ENCODE data around the gene CCDC197. TPM values are rescaled to one million over a fixed set of nuclear protein-coding genes. Genes with fewer than 3 reads are reported as not detected.

The CCDC197 gene
- total RNA-seq, 2 experiments from 2014 or later: not detected

DNA sequence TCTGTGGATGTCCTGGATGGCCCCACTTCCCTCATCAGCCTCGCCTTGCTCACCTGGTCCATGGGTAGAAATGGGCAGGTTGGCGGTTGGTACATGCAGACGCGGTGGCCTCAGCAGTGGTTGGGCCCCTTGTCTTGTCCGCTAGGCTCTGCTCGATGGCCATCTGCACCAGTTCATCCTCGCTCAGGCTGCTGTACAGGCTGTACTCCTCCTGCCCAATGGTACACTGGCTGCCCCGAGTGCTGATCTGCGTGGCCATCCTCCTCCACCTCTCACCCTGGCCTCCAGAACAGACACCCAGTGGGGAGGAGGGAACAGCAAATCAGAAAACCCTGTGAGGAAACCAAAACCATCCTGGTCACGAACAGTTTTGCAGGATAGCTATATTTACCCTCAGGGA lies 32.8 kb upstream of the CCDC197 start:
- Histone ChIP-seq H3K27ac (ENCODE audit: low read depth in 1 of 2, low read length in 2 of 2) (no peak overlapping the region), H3K9me3 (ENCODE audit: control insufficient read depth in 1 of 2, insufficient read depth in 1 of 2, low read length in 2 of 2) (no peaks in the 10 kb centered on the region), H3K27me3 (ENCODE audit: control insufficient read depth in 1 of 2, insufficient read depth in 2 of 2, low read length in 2 of 2) (no peaks in the 10 kb centered on the region), H3K4me1 (ENCODE audit: insufficient read depth, low read length) (peaks cover 80% of the 10 kb centered on the region), H3K36me3 (ENCODE audit: insufficient read depth, low read length) (no peaks in the 10 kb centered on the region), H3K4me3 (ENCODE audit: low read length) (no peak overlapping the region)
- Mint-ChIP-seq H3K36me3 (ENCODE audit: low read depth) (no peaks in the 10 kb centered on the region), H3K27ac (no peak overlapping the region), H3K27me3 (no peaks in the 10 kb centered on the region), H3K4me3 (no peak overlapping the region), H3K9me3 (no peaks in the 10 kb centered on the region), H3K4me1 (ENCODE audit: low read depth) (peaks cover 60% of the 10 kb centered on the region)
- ATAC-seq (ENCODE audit: poor library complexity) (no peak), DNase-seq (no peak)
- ChIA-PET POLR2A (interaction anchor here (2.0 to 2.2 kb wide), 3 partner anchors 9 to 25 kb away, joined by 6 to 9 read pairs (median 7); no protein-coding TSS in a partner anchor), CTCF (interaction anchor here (4.1 kb wide), 1 partner anchor 25 kb away, joined by 31 read pairs; no protein-coding TSS in a partner anchor)
- intact Hi-C loops (cut with DNase I, micrococcal nuclease): no loop called here
- TF ChIP-seq CTCF (IDR thresholded peaks at IDR 0.05): no peak

DNA sequence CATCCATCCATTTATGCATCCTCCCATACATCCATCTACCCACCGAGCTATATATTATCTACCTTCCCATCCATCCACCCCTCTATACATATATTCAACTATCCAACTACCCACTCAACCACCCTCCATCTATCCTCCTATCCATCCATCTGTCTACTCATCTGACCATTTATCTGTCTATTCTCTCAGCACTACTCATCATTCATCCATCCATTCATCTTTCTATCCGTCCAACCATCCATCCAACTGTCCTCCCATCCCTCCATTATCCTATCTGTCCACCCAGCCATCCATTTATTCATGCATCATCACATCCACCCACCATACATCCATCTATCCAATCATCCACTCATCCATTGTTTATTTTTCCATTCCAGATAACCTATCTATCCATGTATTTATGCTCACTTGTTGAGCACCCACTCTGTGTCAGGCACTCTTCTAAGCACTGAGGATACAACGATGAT lies 32.2 kb upstream of the CCDC197 start:
- peaks cover 79% of the 10 kb centered on the region for H3K4me1 ChIP-seq (ENCODE audit: insufficient read depth, low read length)
- CTCF ChIA-PET: interaction anchor here (4.1 kb wide), 1 partner anchor 25 kb away, joined by 31 read pairs; no protein-coding TSS in a partner anchor
- TF ChIP-seq CTCF (IDR thresholded peaks at IDR 0.05): no peak
- H3K4me3 Mint-ChIP-seq: no peak overlapping the region
- no peak for ATAC-seq (ENCODE audit: poor library complexity)
- H3K9me3 Mint-ChIP-seq: no peaks in the 10 kb centered on the region
- no peaks in the 10 kb centered on the region for H3K9me3 ChIP-seq (ENCODE audit: control insufficient read depth in 1 of 2, insufficient read depth in 1 of 2, low read length in 2 of 2)
- H3K36me3 Mint-ChIP-seq (ENCODE audit: low read depth): no peaks in the 10 kb centered on the region
- peaks cover 55% of the 10 kb centered on the region for H3K4me1 Mint-ChIP-seq (ENCODE audit: low read depth)
- H3K36me3 ChIP-seq (ENCODE audit: insufficient read depth, low read length): no peaks in the 10 kb centered on the region
- POLR2A ChIA-PET: interaction anchor here (2.0 to 2.2 kb wide), 3 partner anchors 10 to 25 kb away, joined by 6 to 9 read pairs (median 7); no protein-coding TSS in a partner anchor
- no peaks in the 10 kb centered on the region for H3K27me3 ChIP-seq (ENCODE audit: control insufficient read depth in 1 of 2, insufficient read depth in 2 of 2, low read length in 2 of 2)
- no peak overlapping the region for H3K27ac ChIP-seq (ENCODE audit: low read depth in 1 of 2, low read length in 2 of 2)
- intact Hi-C loops (cut with DNase I, micrococcal nuclease): no loop called here
- H3K27me3 Mint-ChIP-seq: no peaks in the 10 kb centered on the region
- no peak overlapping the region for H3K27ac Mint-ChIP-seq
- H3K4me3 ChIP-seq (ENCODE audit: low read length): no peak overlapping the region
- no peak for DNase-seq

GRCh38 chr14:93965287-93965821 lies 31.7 kb upstream of the CCDC197 start:
- Histone ChIP-seq H3K27me3 (ENCODE audit: control insufficient read depth in 1 of 2, insufficient read depth in 2 of 2, low read length in 2 of 2) (no peaks in the 10 kb centered on the region), H3K27ac (ENCODE audit: low read depth in 1 of 2, low read length in 2 of 2) (no peak overlapping the region), H3K9me3 (ENCODE audit: control insufficient read depth in 1 of 2, insufficient read depth in 1 of 2, low read length in 2 of 2) (no peaks in the 10 kb centered on the region), H3K4me1 (ENCODE audit: insufficient read depth, low read length) (peaks cover 78% of the 10 kb centered on the region), H3K36me3 (ENCODE audit: insufficient read depth, low read length) (no peaks in the 10 kb centered on the region), H3K4me3 (ENCODE audit: low read length) (no peak overlapping the region)
- peaks cover 52% of the 10 kb centered on the region for H3K4me1 Mint-ChIP-seq (ENCODE audit: low read depth)
- TF ChIP-seq CTCF (IDR thresholded peaks at IDR 0.05): no peak
- intact Hi-C loops (cut with DNase I, micrococcal nuclease): no loop called here
- H3K4me3 Mint-ChIP-seq: no peak overlapping the region
- H3K9me3 Mint-ChIP-seq: no peaks in the 10 kb centered on the region
- POLR2A ChIA-PET: interaction anchor here (2.2 kb wide), 2 partner anchors 13 to 26 kb away, joined by 6 to 9 read pairs; no protein-coding TSS in a partner anchor
- DNase-seq (no peak), ATAC-seq (ENCODE audit: poor library complexity) (no peak)
- no peaks in the 10 kb centered on the region for H3K27me3 Mint-ChIP-seq
- H3K27ac Mint-ChIP-seq: no peak overlapping the region
- CTCF ChIA-PET: interaction anchor here (4.1 kb wide), 1 partner anchor 26 kb away, joined by 31 read pairs; no protein-coding TSS in a partner anchor
- H3K36me3 Mint-ChIP-seq (ENCODE audit: low read depth): no peaks in the 10 kb centered on the region

All from CD4-positive, alpha-beta T cell (primary cell).